ENCODE results near the gene CHRM4. TPM values are rescaled to one million over a fixed set of nuclear protein-coding genes. Genes with fewer than 3 reads are reported as not detected.
A peak's percentile ranks its signal among the peaks of the same experiment; 100 is the strongest.

Gene CHRM4
- total RNA-seq, 2 donors from 2014 or later, result 0.42 to 0.49 TPM

DNA sequence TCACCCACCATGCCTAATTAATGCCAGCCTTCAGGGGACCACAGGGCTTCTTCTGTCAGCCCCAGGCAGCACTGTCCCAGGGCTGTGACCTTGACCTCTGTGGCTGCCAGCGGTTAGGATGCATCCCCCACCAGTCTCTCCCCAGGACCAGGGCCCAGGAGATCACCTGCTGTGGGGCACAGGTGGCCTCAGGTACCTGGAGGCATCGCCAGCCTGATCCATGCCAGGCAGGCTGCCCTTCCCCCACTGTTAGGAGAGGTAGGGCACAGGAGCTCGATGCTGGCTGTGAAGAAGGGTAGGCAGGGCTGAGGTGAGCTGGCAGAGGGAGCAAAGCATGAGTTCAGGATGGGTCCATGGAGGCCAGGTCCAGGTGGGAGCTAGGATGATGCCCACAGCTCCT is 26.8 kb downstream of the CHRM4 start:
- no peak overlapping the region for H3K27ac ChIP-seq
- H3K9me3 ChIP-seq, result no peaks in the 10 kb centered on the region
- TF ChIP-seq, protein P1, sequence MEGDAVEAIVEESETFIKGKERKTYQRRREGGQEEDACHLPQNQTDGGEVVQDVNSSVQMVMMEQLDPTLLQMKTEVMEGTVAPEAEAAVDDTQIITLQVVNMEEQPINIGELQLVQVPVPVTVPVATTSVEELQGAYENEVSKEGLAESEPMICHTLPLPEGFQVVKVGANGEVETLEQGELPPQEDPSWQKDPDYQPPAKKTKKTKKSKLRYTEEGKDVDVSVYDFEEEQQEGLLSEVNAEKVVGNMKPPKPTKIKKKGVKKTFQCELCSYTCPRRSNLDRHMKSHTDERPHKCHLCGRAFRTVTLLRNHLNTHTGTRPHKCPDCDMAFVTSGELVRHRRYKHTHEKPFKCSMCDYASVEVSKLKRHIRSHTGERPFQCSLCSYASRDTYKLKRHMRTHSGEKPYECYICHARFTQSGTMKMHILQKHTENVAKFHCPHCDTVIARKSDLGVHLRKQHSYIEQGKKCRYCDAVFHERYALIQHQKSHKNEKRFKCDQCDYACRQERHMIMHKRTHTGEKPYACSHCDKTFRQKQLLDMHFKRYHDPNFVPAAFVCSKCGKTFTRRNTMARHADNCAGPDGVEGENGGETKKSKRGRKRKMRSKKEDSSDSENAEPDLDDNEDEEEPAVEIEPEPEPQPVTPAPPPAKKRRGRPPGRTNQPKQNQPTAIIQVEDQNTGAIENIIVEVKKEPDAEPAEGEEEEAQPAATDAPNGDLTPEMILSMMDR (IDR thresholded peaks at IDR 0.05), result no peak
- H3K36me3 ChIP-seq, result no peaks in the 10 kb centered on the region
- no peaks in the 10 kb centered on the region for H3K27me3 ChIP-seq
- H3K4me3 ChIP-seq, result no peak overlapping the region
- peaks cover 3% of the 10 kb centered on the region for H3K4me1 ChIP-seq
- DNase-seq, result no peak
- intact Hi-C loops (cut with DNase I), result loop anchor here (5.0 kb wide), 1 partner anchor 127 kb away; no protein-coding TSS in a partner anchor
- H3K9ac ChIP-seq (ENCODE audit: low read depth in 2 of 2, low read length in 2 of 2), result no peak overlapping the region

GRCh38 chr11:46364056-46364455 is 27.5 kb downstream of the CHRM4 start:
- H3K4me1 ChIP-seq, result peaks cover 3% of the 10 kb centered on the region
- TF ChIP-seq, protein P1 (IDR thresholded peaks at IDR 0.05), result no peak
- H3K4me3 ChIP-seq, result no peak overlapping the region
- no peaks in the 10 kb centered on the region for H3K9me3 ChIP-seq
- H3K27me3 ChIP-seq, result no peaks in the 10 kb centered on the region
- no peak overlapping the region for H3K9ac ChIP-seq (ENCODE audit: low read depth in 2 of 2, low read length in 2 of 2)
- no peaks in the 10 kb centered on the region for H3K36me3 ChIP-seq
- no peak overlapping the region for H3K27ac ChIP-seq
- intact Hi-C loops (cut with DNase I), result no loop called here
- DNase-seq, result no peak

- H3K27me3 ChIP-seq, result no peaks in the 10 kb centered on the region
- TF ChIP-seq, protein P1 (IDR thresholded peaks at IDR 0.05), result no peak
- intact Hi-C loops (cut with DNase I), result no loop called here
- H3K4me3 ChIP-seq, result no peak overlapping the region
- H3K9me3 ChIP-seq, result no peaks in the 10 kb centered on the region
- no peak for DNase-seq
- H3K9ac ChIP-seq (ENCODE audit: low read depth in 2 of 2, low read length in 2 of 2), result no peak overlapping the region
- H3K4me1 ChIP-seq, result peaks cover 3% of the 10 kb centered on the region
- no peak overlapping the region for H3K27ac ChIP-seq
- H3K36me3 ChIP-seq, result no peaks in the 10 kb centered on the region
Observed at GRCh38 chr11:46363455-46364005, 28.0 kb downstream of the CHRM4 start.

- no peaks in the 10 kb centered on the region for H3K9me3 ChIP-seq
- H3K9ac ChIP-seq (ENCODE audit: low read depth in 2 of 2, low read length in 2 of 2), result peak overlapping the region in 1 of 2 donors; percentile 14
- no peak overlapping the region for H3K4me3 ChIP-seq
- intact Hi-C loops (cut with DNase I), result no loop called here
- H3K4me1 ChIP-seq, result peaks cover 3% of the 10 kb centered on the region
- TF ChIP-seq, protein P1 (IDR thresholded peaks at IDR 0.05), result no peak
- no peaks in the 10 kb centered on the region for H3K36me3 ChIP-seq
- no peak overlapping the region for H3K27ac ChIP-seq
- DNase-seq, result no peak
- H3K27me3 ChIP-seq, result no peaks in the 10 kb centered on the region
Observed at GRCh38 chr11:46363031-46363407, 28.6 kb downstream of the CHRM4 start.

DNA sequence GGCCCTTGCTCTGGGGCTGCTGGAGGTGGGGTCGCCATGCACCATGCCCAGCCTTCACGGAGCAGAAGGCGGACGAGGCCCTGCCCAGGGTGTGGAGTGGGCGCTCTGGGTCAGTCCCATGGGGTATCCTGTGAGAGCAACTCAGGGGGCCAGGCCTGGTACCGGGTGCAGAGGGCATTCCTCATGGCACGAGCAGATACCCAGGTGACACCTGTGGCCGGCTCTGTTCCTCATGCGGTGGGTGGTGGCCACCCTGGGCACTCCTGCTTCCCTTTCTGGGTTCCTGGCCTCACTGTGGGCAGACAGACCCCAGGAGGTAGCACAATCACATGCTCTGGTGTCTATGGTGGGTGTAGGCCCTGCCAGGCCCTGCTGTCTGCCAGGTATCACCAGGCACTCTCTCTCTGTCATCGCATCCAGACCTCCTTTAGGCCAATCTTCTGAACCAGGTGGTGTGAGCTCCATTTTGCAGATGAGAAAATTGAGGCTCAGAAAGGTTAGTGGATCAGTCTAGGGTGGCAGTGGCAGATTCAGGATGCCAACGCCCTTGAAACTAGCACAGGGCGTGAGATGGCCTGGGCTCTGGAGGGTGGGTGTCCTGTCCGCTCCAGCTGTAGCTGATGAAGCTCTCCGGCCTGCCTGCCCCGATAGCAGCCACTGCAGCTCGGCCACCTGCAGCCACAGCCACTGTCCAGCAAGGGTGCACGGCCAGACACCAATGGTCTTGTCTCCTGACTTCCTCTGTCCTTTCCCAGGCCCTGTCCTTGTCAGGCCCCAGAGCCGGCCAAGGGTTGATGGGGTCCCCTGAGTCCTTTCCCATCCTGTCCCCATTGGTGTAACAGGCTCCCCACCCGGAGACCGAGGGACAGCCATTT is 29.2 kb downstream of the CHRM4 start:
- H3K9ac ChIP-seq (ENCODE audit: low read depth in 2 of 2, low read length in 2 of 2), result peak overlapping the region; percentile 46 to 69
- TF ChIP-seq, protein P1 (IDR thresholded peaks at IDR 0.05), result no peak
- intact Hi-C loops (cut with DNase I), result no loop called here
- no peaks in the 10 kb centered on the region for H3K36me3 ChIP-seq
- H3K4me3 ChIP-seq, result peak overlapping the region; percentile 24
- peak overlapping the region; percentile 44 for H3K27ac ChIP-seq
- no peaks in the 10 kb centered on the region for H3K9me3 ChIP-seq
- H3K4me1 ChIP-seq, result peaks cover 3% of the 10 kb centered on the region
- H3K27me3 ChIP-seq, result no peaks in the 10 kb centered on the region
- no peak for DNase-seq

All from colonic mucosa (tissue), 4 donors.